Panc1 (cell line): ENCODE data around the gene PTTG1IP. TPM values are rescaled to one million over a fixed set of nuclear protein-coding genes. Genes with fewer than 3 reads are reported as not detected.

ENCODE experiments used
- ATAC-seq: fragments of 200-7000 bp; cut with Tn5 transposase; 2 replicates; pipeline ENCODE4 v1.9.1; 2020; ENCODE audit warnings: mild to moderate bottlenecking, moderate library complexity
- BruUV-seq: library from RNA; stranded (reverse); fragments of 400-500 nt; replicated peaks from 2 replicates; lab custom pipeline; 2021; lab: Mats Ljungman, UMichigan
- CTCF ChIA-PET: fragments of 300-600 bp; sonication (Branson Sonifier 250); formaldehyde crosslinking; loops from one replicate; lab custom pipeline; 2022; ENCODE audit warnings: antibody characterized with exemption; lab: Charles Lee
- POLR2A ChIA-PET: fragments of 300-600 bp; sonication (Branson Sonifier 250); formaldehyde crosslinking; loops from one replicate; lab custom pipeline; 2022; ENCODE audit warnings: antibody characterized with exemption; lab: Charles Lee
- DNase-seq: peaks from one replicate; pipeline ENCODE4 v3.0.0-alpha.2; 2010; ENCODE audit warnings: low read depth, low spot score
- H3K27ac ChIP-seq: 2 replicates; pipeline ENCODE4 v1.5.1; 2011; ENCODE audit warnings: mild to moderate bottlenecking, low read length, inconsistent platforms
- H3K27me3 ChIP-seq: fragments of 200-500 bp; sonication (Bioruptor generic); 2 replicates; pipeline ENCODE4 v1.6.0; 2014; ENCODE audit warnings: low read length, inconsistent platforms; ENCODE audit not compliant: control insufficient read depth, insufficient read depth
- H3K36me3 ChIP-seq: fragments of 200-500 bp; sonication (Bioruptor generic); 2 replicates; pipeline ENCODE4 v1.5.1; 2014; ENCODE audit warnings: inconsistent platforms, mild to moderate bottlenecking, low read length, moderate library complexity; ENCODE audit not compliant: control insufficient read depth, insufficient read depth
- H3K4me1 ChIP-seq: 2 replicates; pipeline ENCODE4 v1.5.1; 2011; ENCODE audit warnings: inconsistent platforms, mild to moderate bottlenecking, low read length, moderate library complexity; ENCODE audit not compliant: control insufficient read depth, insufficient read depth
- H3K4me3 ChIP-seq, 2 experiments: 2 replicates each; pipeline ENCODE4 v1.5.1; 2011 to 2012; ENCODE audit warnings: low read depth in 2 of 2, low read length in 2 of 2, mild to moderate bottlenecking in 2 of 2, inconsistent platforms in 1 of 2, moderate library complexity in 1 of 2
- H3K9me3 ChIP-seq: fragments of 200-500 bp; sonication (Bioruptor generic); 2 replicates; pipeline ENCODE4 v1.5.1; 2014; ENCODE audit warnings: low read depth, mild to moderate bottlenecking, inconsistent platforms, low read length, moderate library complexity; ENCODE audit not compliant: control insufficient read depth, insufficient read depth
- POLR2AphosphoS5 ChIP-seq: IDR thresholded peaks from 2 replicates; pipeline ENCODE4 v1.6.1; 2012; ENCODE audit warnings: mild to moderate bottlenecking, low read depth, low read length, moderate library complexity
- SIN3A ChIP-seq: IDR thresholded peaks from 2 replicates; pipeline ENCODE4 v1.6.1; 2012; ENCODE audit warnings: low read depth, mild to moderate bottlenecking, low read length, moderate library complexity, borderline replicate concordance; ENCODE audit not compliant: insufficient read depth
- TCF7L2 ChIP-seq: IDR thresholded peaks from 2 replicates; pipeline ENCODE4 v1.6.1; 2011; ENCODE audit warnings: mild to moderate bottlenecking, low read depth, low read length, inconsistent platforms
- in situ Hi-C: cut with HindIII; loops from 2 replicates; pipeline ENCODE4 v1.10.0; 2016; ENCODE audit warnings: low sequenced_read_pairs, low pct_unique_long_range_greater_than_20kb
- intact Hi-C: fragments of 100-400 bp; cut with micrococcal nuclease; formaldehyde crosslinking; loops from one replicate; pipeline ENCODE4 v1.10.0; 2022; ENCODE audit not compliant: unreplicated experiment
- total RNA-seq: library from RNA; stranded (reverse); gene quantifications from one replicate; pipeline ENCODE4 v1.2.1, GENCODE V29; 2021; ENCODE audit not compliant: unreplicated experiment
- TF ChIP-seq, protein P1 (sequence below), 2 experiments: IDR thresholded peaks; 2 replicates each; pipeline ENCODE4 v1.6.1; 2011 to 2012; ENCODE audit warnings: low read depth in 2 of 2, control low read depth in 1 of 2, low read length in 1 of 2, mild to moderate bottlenecking in 1 of 2, moderate library complexity in 1 of 2; ENCODE audit not compliant: insufficient read depth in 1 of 2
- TF ChIP-seq, protein P2 (sequence below): fragments of 450-650 bp; IDR thresholded peaks from 2 replicates; pipeline ENCODE4 v1.5.1; 2017; ENCODE audit warnings: mild to moderate bottlenecking

The PTTG1IP gene
- total RNA-seq, 1 experiment from 2014 or later, result 226 TPM

DNA sequence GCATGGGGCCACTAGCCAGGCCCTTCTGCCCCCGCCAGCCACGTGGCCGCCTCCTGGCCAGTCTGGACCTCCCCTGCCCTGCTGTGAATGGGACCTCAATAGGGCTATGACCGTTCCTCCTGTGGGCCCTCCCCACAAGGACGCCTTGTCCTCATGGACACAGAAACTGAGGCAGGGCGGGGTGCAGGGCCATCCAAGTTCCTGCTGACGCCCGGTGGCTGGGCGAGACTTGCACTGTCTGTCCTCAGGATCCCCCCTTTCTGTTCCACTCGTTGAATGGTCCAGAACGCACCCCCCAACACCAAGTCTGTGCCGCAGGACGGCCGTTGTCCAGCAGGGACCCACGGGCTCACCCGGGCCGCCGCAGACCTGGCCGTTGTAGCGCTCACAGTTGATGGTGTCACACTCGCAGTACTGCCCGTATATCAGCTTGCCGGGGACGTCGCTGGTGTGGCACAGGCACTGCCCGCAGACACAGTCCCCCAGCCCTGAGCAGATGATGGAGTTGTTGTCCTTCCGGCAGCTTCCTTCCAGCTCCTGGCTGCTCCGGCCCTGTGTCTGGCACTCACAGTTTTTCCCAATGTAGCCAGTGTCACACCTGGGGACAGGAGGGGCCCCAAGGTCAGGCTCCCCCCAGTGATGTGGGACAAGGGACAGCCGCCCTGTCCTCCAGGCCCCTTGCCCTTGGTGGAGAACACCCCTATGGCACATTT lies 16.3 kb upstream of the PTTG1IP start:
- H3K27ac ChIP-seq, result no peak overlapping the region
- H3K27me3 ChIP-seq, result no peaks in the 10 kb centered on the region
- no peaks in the 10 kb centered on the region for H3K9me3 ChIP-seq
- no peak for TF ChIP-seq POLR2AphosphoS5
- TF ChIP-seq, protein P1, sequence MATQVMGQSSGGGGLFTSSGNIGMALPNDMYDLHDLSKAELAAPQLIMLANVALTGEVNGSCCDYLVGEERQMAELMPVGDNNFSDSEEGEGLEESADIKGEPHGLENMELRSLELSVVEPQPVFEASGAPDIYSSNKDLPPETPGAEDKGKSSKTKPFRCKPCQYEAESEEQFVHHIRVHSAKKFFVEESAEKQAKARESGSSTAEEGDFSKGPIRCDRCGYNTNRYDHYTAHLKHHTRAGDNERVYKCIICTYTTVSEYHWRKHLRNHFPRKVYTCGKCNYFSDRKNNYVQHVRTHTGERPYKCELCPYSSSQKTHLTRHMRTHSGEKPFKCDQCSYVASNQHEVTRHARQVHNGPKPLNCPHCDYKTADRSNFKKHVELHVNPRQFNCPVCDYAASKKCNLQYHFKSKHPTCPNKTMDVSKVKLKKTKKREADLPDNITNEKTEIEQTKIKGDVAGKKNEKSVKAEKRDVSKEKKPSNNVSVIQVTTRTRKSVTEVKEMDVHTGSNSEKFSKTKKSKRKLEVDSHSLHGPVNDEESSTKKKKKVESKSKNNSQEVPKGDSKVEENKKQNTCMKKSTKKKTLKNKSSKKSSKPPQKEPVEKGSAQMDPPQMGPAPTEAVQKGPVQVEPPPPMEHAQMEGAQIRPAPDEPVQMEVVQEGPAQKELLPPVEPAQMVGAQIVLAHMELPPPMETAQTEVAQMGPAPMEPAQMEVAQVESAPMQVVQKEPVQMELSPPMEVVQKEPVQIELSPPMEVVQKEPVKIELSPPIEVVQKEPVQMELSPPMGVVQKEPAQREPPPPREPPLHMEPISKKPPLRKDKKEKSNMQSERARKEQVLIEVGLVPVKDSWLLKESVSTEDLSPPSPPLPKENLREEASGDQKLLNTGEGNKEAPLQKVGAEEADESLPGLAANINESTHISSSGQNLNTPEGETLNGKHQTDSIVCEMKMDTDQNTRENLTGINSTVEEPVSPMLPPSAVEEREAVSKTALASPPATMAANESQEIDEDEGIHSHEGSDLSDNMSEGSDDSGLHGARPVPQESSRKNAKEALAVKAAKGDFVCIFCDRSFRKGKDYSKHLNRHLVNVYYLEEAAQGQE (IDR thresholded peaks at IDR 0.05; ENCODE audit: insufficient read depth in 1 of 2, low read depth in 2 of 2, low read length in 1 of 2), result no peak
- TF ChIP-seq TCF7L2, result no peak
- no peak for TF ChIP-seq SIN3A
- TF ChIP-seq, protein P2, sequence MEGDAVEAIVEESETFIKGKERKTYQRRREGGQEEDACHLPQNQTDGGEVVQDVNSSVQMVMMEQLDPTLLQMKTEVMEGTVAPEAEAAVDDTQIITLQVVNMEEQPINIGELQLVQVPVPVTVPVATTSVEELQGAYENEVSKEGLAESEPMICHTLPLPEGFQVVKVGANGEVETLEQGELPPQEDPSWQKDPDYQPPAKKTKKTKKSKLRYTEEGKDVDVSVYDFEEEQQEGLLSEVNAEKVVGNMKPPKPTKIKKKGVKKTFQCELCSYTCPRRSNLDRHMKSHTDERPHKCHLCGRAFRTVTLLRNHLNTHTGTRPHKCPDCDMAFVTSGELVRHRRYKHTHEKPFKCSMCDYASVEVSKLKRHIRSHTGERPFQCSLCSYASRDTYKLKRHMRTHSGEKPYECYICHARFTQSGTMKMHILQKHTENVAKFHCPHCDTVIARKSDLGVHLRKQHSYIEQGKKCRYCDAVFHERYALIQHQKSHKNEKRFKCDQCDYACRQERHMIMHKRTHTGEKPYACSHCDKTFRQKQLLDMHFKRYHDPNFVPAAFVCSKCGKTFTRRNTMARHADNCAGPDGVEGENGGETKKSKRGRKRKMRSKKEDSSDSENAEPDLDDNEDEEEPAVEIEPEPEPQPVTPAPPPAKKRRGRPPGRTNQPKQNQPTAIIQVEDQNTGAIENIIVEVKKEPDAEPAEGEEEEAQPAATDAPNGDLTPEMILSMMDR, result no peak
- ChIA-PET POLR2A (no interaction called here), CTCF (no interaction called here)
- in situ Hi-C loops (no loop called here), intact Hi-C loops (loop anchor here (5.0 kb wide), 1 partner anchor 43 kb away; no protein-coding TSS in a partner anchor)
- no peak overlapping the region for H3K4me3 ChIP-seq
- BruUV-seq, result no TSS peak
- ATAC-seq, result no peak
- DNase-seq, result no peak
- no peaks in the 10 kb centered on the region for H3K4me1 ChIP-seq
- no peaks in the 10 kb centered on the region for H3K36me3 ChIP-seq

DNA sequence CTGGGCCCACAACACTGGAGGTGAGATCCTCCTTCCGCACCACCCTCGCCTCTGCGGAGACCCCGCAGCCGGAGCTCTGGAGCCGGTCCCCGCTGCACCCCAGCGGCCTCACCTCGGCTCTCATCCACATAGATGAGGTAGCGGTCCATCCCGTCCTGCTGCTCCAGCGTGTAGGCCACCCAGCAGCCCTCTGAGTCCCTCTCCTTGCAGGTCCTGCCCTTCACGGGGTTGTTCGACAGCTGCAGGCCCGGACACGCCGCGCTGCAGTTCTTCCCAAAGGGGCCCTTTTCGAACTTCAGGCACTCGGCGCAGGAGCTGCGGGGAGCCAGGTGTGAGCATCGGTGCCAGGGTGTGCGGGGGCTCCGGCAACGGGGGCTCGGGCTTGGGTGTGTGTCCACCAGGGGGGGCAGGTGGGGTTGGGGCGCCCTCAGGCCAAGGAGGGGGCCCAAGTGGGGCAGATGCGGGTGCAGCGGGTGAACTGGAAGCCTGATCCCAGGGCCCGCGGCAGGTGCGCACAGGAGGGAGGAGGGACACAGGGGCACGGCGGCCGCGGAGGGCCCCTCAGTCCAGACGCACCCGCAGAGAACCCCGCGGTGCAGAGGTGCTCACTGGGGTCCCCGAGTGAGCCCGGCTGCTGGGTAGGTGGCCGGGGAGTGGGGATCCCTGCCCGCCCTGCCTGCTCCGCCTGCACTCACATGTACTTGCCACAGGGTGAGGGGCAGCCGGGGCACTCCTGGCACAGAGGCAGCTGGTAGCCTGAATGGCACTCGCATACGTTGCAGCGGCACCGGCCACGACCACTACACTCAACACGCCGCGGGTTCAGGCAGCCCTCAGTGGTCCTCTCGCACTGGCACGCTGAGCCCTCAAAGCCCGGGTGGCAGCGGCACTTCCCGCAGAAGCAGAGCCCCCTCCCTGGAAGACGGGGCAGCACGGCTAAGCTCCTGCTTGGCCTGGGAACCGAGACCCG lies 15.4 kb upstream of the PTTG1IP start:
- no peak for TF ChIP-seq TCF7L2
- TF ChIP-seq, protein P2, result no peak
- no peak for TF ChIP-seq SIN3A
- TF ChIP-seq POLR2AphosphoS5, result no peak
- TF ChIP-seq, protein P1 (IDR thresholded peaks at IDR 0.05; ENCODE audit: insufficient read depth in 1 of 2, low read depth in 2 of 2, low read length in 1 of 2), result no peak
- BruUV-seq, result no TSS peak
- POLR2A ChIA-PET, result no interaction called here
- Histone ChIP-seq H3K27ac (no peak overlapping the region), H3K4me1 (no peaks in the 10 kb centered on the region), H3K27me3 (no peaks in the 10 kb centered on the region), H3K9me3 (no peaks in the 10 kb centered on the region), H3K36me3 (no peaks in the 10 kb centered on the region), H3K4me3 (no peak overlapping the region)
- CTCF ChIA-PET, result interaction anchor here (0.6 kb wide), 1 partner anchor 45 kb away, joined by 3 read pairs; no protein-coding TSS in a partner anchor
- intact Hi-C loops (no loop called here), in situ Hi-C loops (no loop called here)
- DNase-seq (no peak), ATAC-seq (no peak)
